Liver (tissue), 10 donors: ENCODE data around the gene PLEKHH2. TPM values are rescaled to one million over a fixed set of nuclear protein-coding genes. Genes with fewer than 3 reads are reported as not detected.

Experiments
- DNase-seq: peaks from one replicate; pipeline ENCODE4 v3.0.0-alpha.2; 2017; ENCODE audit warnings: low spot score
- H3K27ac ChIP-seq, 2 donors: one replicate each; pipeline ENCODE4 v1.7.0; 2013; ENCODE audit warnings: inconsistent platforms in 2 of 2, low read length in 2 of 2, control low read depth in 1 of 2, low read depth in 1 of 2, mild to moderate bottlenecking in 1 of 2
- H3K27me3 ChIP-seq, 4 donors: one replicate each; pipeline versions ENCODE4 v1.6.1 to v1.7.0; 2013; ENCODE audit warnings: low read length in 3 of 4, inconsistent platforms in 1 of 4, mild to moderate bottlenecking in 1 of 4, moderate library complexity in 1 of 4; ENCODE audit not compliant: control insufficient read depth in 4 of 4, insufficient read depth in 4 of 4
- H3K36me3 ChIP-seq, 4 donors: one replicate each; pipeline versions ENCODE4 v1.6.1 to v1.7.0; 2013; ENCODE audit warnings: low read length in 3 of 4, mild to moderate bottlenecking in 3 of 4, low read depth in 1 of 4, moderate library complexity in 1 of 4; ENCODE audit not compliant: control insufficient read depth in 4 of 4, insufficient read depth in 3 of 4
- H3K4me1 ChIP-seq, 4 donors: one replicate each; pipeline versions ENCODE4 v1.6.1 to v1.7.0; 2013; ENCODE audit warnings: low read length in 3 of 4, mild to moderate bottlenecking in 3 of 4, moderate library complexity in 1 of 4; ENCODE audit not compliant: control insufficient read depth in 4 of 4, insufficient read depth in 4 of 4
- H3K4me3 ChIP-seq, 3 donors: one replicate each; pipeline versions ENCODE4 v1.6.1 to v1.7.0; 2013; ENCODE audit warnings: low read length in 3 of 3, control low read depth in 1 of 3, low read depth in 1 of 3, mild to moderate bottlenecking in 1 of 3
- H3K9ac ChIP-seq, 2 donors: one replicate each; pipeline ENCODE4 v1.7.0; 2013; ENCODE audit warnings: low read length in 2 of 2, mild to moderate bottlenecking in 2 of 2, moderate library complexity in 2 of 2, control low read depth in 1 of 2, low read depth in 1 of 2
- H3K9me3 ChIP-seq, 4 donors: one replicate each; pipeline versions ENCODE4 v1.6.1 to v1.7.0; 2013; ENCODE audit warnings: low read length in 3 of 4; ENCODE audit not compliant: control insufficient read depth in 4 of 4
- EGR1 ChIP-seq, 2 donors: IDR thresholded peaks; 2 replicates each; pipeline ENCODE4 v1.6.1; 2016 to 2018; ENCODE audit warnings: antibody characterized with exemption in 2 of 2, low read depth in 2 of 2
- FOXA1 ChIP-seq: IDR thresholded peaks from 2 replicates; pipeline ENCODE4 v1.6.1; 2016; ENCODE audit warnings: antibody characterized with exemption
- GABPA ChIP-seq, 2 donors: IDR thresholded peaks in 1 of 2; conservative IDR thresholded peaks in 1 of 2; 2 replicates each; pipeline ENCODE4 v1.6.1; 2016; ENCODE audit warnings: antibody characterized with exemption in 2 of 2, mild to moderate bottlenecking in 1 of 2, moderate library complexity in 1 of 2
- HNF4A ChIP-seq, 2 donors: conservative IDR thresholded peaks; 2 replicates each; pipeline ENCODE4 v1.6.1; 2016; ENCODE audit warnings: antibody characterized with exemption in 2 of 2, mild to moderate bottlenecking in 2 of 2
- HNF4G ChIP-seq: IDR thresholded peaks from 2 replicates; pipeline ENCODE4 v1.6.1; 2016; ENCODE audit warnings: antibody characterized with exemption
- JUND ChIP-seq, 2 donors: IDR thresholded peaks; 2 replicates each; pipeline ENCODE4 v1.6.1; 2016; ENCODE audit warnings: antibody characterized with exemption in 2 of 2
- NR2F2 ChIP-seq: IDR thresholded peaks from 2 replicates; pipeline ENCODE4 v1.6.1; 2016; ENCODE audit warnings: antibody characterized with exemption
- RAD21 ChIP-seq, 2 donors: IDR thresholded peaks; 2 replicates each; pipeline ENCODE4 v1.6.1; 2016; ENCODE audit warnings: antibody characterized with exemption in 2 of 2, mild to moderate bottlenecking in 2 of 2
- RXRA ChIP-seq, 2 donors: IDR thresholded peaks; 2 replicates each; pipeline ENCODE4 v1.6.1; 2017 to 2018; ENCODE audit warnings: antibody characterized with exemption in 2 of 2, mild to moderate bottlenecking in 1 of 2
- SP1 ChIP-seq: IDR thresholded peaks from 2 replicates; pipeline ENCODE4 v1.6.1; 2018; ENCODE audit warnings: antibody characterized with exemption, mild to moderate bottlenecking
- TAF1 ChIP-seq: conservative IDR thresholded peaks from 2 replicates; pipeline ENCODE4 v1.6.1; 2016; ENCODE audit warnings: antibody characterized with exemption, mild to moderate bottlenecking
- YY1 ChIP-seq: IDR thresholded peaks from 2 replicates; pipeline ENCODE4 v1.6.1; 2016; ENCODE audit warnings: antibody characterized with exemption, mild to moderate bottlenecking
- WGBS: extraction: QIAGEN DNeasy Blood & Tissue Kit; methylation state at CpG from one replicate; pipeline ENCODE4 v1.1.7; 2013; 5-methylcytosine and 5-hydroxymethylcytosine counted together
- polyA plus RNA-seq, 2 donors: library from polyadenylated mRNA; stranded (reverse) in 1 of 2; unstranded in 1 of 2; fragments of 200-250 nt in 1 of 2; fragments of >200 nt in 1 of 2; fragmentation: Nextera tagmentation in 1 of 2; extraction: Ambion mirVana in 1 of 2; gene quantifications; one replicate each; pipeline versions ENCODE4 v1.2.1 to v1.2.3, GENCODE V29; 2013 to 2015
- small RNA-seq: library from RNA; depleted of rRNA; stranded (forward); fragments of <200 nt; gene quantifications from one replicate; pipeline ENCODE3, GENCODE V24; 2014
- total RNA-seq, 2 donors: library from RNA; depleted of rRNA; stranded (reverse); fragments of >200 nt; gene quantifications; one replicate each; pipeline ENCODE4 v1.2.3, GENCODE V29; 2014
- TF ChIP-seq, protein P1 (sequence below): fragments of 150-350 bp; IDR thresholded peaks from 2 replicates; pipeline ENCODE4 v1.5.1; 2017; ENCODE audit warnings: improper control_type of control experiment, low read depth, low read length; ENCODE audit not compliant: missing input control
- TF ChIP-seq, protein P2 (sequence below): IDR thresholded peaks from 2 replicates; pipeline ENCODE4 v1.6.1; 2016; ENCODE audit warnings: antibody characterized with exemption
- TF ChIP-seq, protein P3 (sequence below): IDR thresholded peaks from 2 replicates; pipeline ENCODE4 v1.6.1; 2016; ENCODE audit warnings: antibody characterized with exemption, mild to moderate bottlenecking
- TF ChIP-seq, protein P4 (sequence below): IDR thresholded peaks from 2 replicates; pipeline ENCODE4 v1.6.1; 2016; ENCODE audit warnings: antibody characterized with exemption
- TF ChIP-seq, protein P5 (sequence below): IDR thresholded peaks from 2 replicates; pipeline ENCODE4 v1.6.1; 2016; ENCODE audit warnings: antibody characterized with exemption
- donor health status: healthy.
- donor health status: healthy.
- donor health status: healthy.
- donor health status: healthy.
- donor health status: healthy.

Gene PLEKHH2
- total and polyA plus RNA-seq, 4 donors, result 0.51 to 3.8 (median 1.0) TPM

DNA sequence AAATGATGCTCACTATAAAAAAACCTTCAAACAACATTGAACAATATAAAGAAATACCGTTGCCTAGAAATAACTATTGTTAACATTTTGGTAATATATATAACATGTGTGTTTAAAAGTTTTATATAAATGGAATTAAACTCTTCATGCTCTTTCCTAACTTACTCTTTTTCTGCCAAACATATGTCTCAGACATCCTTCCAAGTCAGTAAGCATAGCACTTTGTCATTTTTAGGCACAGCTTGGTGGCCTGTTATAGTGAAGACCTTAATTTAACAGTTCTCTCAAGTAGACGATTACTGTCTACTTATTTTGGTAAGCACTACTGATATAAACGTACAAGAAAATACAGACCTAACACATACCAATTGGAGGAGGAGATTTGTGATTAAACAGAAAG lies 177.7 kb downstream of the PLEKHH2 start:
- Histone ChIP-seq H3K9ac (no peak overlapping the region), H3K4me1 (peaks cover 2 to 22% (median 4%) of the 10 kb centered on the region in 4 donors), H3K27ac (no peak overlapping the region), H3K4me3 (no peak overlapping the region), H3K27me3 (no peaks in the 10 kb centered on the region), H3K36me3 (peaks cover 0 to 16% (median 6%) of the 10 kb centered on the region in 4 donors), H3K9me3 (no peaks in the 10 kb centered on the region)
- TF ChIP-seq, protein P1, sequence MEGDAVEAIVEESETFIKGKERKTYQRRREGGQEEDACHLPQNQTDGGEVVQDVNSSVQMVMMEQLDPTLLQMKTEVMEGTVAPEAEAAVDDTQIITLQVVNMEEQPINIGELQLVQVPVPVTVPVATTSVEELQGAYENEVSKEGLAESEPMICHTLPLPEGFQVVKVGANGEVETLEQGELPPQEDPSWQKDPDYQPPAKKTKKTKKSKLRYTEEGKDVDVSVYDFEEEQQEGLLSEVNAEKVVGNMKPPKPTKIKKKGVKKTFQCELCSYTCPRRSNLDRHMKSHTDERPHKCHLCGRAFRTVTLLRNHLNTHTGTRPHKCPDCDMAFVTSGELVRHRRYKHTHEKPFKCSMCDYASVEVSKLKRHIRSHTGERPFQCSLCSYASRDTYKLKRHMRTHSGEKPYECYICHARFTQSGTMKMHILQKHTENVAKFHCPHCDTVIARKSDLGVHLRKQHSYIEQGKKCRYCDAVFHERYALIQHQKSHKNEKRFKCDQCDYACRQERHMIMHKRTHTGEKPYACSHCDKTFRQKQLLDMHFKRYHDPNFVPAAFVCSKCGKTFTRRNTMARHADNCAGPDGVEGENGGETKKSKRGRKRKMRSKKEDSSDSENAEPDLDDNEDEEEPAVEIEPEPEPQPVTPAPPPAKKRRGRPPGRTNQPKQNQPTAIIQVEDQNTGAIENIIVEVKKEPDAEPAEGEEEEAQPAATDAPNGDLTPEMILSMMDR, result no peak
- TF ChIP-seq, protein P2, sequence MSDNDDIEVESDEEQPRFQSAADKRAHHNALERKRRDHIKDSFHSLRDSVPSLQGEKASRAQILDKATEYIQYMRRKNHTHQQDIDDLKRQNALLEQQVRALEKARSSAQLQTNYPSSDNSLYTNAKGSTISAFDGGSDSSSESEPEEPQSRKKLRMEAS, result no peak
- TF ChIP-seq, protein P3, sequence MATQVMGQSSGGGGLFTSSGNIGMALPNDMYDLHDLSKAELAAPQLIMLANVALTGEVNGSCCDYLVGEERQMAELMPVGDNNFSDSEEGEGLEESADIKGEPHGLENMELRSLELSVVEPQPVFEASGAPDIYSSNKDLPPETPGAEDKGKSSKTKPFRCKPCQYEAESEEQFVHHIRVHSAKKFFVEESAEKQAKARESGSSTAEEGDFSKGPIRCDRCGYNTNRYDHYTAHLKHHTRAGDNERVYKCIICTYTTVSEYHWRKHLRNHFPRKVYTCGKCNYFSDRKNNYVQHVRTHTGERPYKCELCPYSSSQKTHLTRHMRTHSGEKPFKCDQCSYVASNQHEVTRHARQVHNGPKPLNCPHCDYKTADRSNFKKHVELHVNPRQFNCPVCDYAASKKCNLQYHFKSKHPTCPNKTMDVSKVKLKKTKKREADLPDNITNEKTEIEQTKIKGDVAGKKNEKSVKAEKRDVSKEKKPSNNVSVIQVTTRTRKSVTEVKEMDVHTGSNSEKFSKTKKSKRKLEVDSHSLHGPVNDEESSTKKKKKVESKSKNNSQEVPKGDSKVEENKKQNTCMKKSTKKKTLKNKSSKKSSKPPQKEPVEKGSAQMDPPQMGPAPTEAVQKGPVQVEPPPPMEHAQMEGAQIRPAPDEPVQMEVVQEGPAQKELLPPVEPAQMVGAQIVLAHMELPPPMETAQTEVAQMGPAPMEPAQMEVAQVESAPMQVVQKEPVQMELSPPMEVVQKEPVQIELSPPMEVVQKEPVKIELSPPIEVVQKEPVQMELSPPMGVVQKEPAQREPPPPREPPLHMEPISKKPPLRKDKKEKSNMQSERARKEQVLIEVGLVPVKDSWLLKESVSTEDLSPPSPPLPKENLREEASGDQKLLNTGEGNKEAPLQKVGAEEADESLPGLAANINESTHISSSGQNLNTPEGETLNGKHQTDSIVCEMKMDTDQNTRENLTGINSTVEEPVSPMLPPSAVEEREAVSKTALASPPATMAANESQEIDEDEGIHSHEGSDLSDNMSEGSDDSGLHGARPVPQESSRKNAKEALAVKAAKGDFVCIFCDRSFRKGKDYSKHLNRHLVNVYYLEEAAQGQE, result no peak
- TF ChIP-seq HNF4G (no peak), SP1 (no peak), NR2F2 (no peak), JUND (IDR thresholded peaks at IDR 0.05) (no peak), GABPA (IDR thresholded peaks at IDR 0.05 in 1 of 2, conservative IDR thresholded peaks at IDR 0.05 in 1 of 2) (no peak), RXRA (IDR thresholded peaks at IDR 0.05) (no peak), TAF1 (no peak), HNF4A (conservative IDR thresholded peaks at IDR 0.05) (no peak), EGR1 (IDR thresholded peaks at IDR 0.05; ENCODE audit: low read depth in 2 of 2) (no peak), FOXA1 (no peak), RAD21 (IDR thresholded peaks at IDR 0.05) (no peak), YY1 (no peak)
- TF ChIP-seq, protein P4, sequence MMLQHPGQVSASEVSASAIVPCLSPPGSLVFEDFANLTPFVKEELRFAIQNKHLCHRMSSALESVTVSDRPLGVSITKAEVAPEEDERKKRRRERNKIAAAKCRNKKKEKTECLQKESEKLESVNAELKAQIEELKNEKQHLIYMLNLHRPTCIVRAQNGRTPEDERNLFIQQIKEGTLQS, result no peak
- TF ChIP-seq, protein P5, sequence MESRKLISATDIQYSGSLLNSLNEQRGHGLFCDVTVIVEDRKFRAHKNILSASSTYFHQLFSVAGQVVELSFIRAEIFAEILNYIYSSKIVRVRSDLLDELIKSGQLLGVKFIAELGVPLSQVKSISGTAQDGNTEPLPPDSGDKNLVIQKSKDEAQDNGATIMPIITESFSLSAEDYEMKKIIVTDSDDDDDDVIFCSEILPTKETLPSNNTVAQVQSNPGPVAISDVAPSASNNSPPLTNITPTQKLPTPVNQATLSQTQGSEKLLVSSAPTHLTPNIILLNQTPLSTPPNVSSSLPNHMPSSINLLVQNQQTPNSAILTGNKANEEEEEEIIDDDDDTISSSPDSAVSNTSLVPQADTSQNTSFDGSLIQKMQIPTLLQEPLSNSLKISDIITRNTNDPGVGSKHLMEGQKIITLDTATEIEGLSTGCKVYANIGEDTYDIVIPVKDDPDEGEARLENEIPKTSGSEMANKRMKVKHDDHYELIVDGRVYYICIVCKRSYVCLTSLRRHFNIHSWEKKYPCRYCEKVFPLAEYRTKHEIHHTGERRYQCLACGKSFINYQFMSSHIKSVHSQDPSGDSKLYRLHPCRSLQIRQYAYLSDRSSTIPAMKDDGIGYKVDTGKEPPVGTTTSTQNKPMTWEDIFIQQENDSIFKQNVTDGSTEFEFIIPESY, result no peak
- 93% methylated on average over 3 of the region's 3 CpGs for WGBS
- no peak for DNase-seq

Small RNA genes lying within 50 kb of the gene (small RNA-seq; reads per million reads assigned to genes)
- gene RF00019 (not detected), gene RN7SKP66 (not detected)

Other genes with a start within 250 kb of the PLEKHH2 start
- gene THADA, start 41.2 kb upstream of the PLEKHH2 start, total RNA-seq, result 10 to 100 TPM; 15.8 to 37.2 TPM
- gene THADA, start 41.2 kb upstream of the PLEKHH2 start, polyA plus RNA-seq, result 10 to 100 TPM; 12.0 to 28.8 TPM
- gene C1GALT1C1L, start 39.2 kb downstream of the PLEKHH2 start, total RNA-seq, result under 1 TPM; 0.17 to 0.33 TPM
- gene C1GALT1C1L, start 39.2 kb downstream of the PLEKHH2 start, polyA plus RNA-seq, result under 1 TPM in 1 of 2 donors, not detected in 1; 0.07 TPM
- 1 to 10 TPM; 5.6 to 6.1 TPM for gene DYNC2LI1, start 136.8 kb downstream of the PLEKHH2 start, total RNA-seq
- gene DYNC2LI1, start 136.8 kb downstream of the PLEKHH2 start, polyA plus RNA-seq, result 1 to 10 TPM; 5.4 to 5.7 TPM
- 10 to 100 TPM; 15.4 to 58.3 TPM for gene ABCG5, start 201.6 kb downstream of the PLEKHH2 start, total RNA-seq
- gene ABCG5, start 201.6 kb downstream of the PLEKHH2 start, polyA plus RNA-seq, result 10 to 100 TPM; 18.7 to 63.8 TPM
- 10 to 100 TPM; 16.8 to 81.2 TPM for gene ABCG8, start 201.7 kb downstream of the PLEKHH2 start, total RNA-seq
- 10 to 100 TPM; 28.1 to 46.9 TPM for gene ABCG8, start 201.7 kb downstream of the PLEKHH2 start, polyA plus RNA-seq